Putamen (tissue), 1 donor: ENCODE measurements around the gene TSPYL4.

Source experiments
- DNase-seq: peaks from one replicate; pipeline ENCODE4 v3.0.0-alpha.2; 2016; ENCODE audit warnings: low spot score

Gene TSPYL4

DNA sequence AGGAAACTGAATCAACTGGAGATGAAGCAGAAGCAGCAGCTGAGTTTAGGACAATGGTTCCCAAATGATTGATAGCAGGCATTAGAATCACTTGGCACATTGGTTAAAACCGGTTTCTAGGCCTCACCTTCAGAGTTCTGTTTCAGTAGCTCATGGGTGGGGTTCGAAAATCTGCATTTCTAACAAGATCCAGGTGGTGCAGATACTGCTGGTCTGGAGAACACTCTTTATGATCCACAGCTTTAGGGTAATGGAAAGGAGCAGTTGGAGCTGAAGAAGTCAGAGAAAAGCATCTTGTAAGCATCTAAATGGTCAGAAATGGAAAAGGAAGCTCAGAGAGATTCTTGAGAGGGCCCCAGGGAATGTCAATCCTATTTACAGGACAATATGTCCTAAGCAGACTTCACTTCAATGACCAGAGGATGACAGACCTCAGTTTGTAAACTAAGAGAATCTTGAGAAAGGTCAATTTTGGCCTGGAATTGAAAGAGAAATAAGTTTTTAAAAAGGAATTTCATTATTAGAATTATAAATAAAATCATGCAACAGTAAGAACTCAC lies 17.4 kb upstream of the TSPYL4 start:
- no peak for DNase-seq

DNA sequence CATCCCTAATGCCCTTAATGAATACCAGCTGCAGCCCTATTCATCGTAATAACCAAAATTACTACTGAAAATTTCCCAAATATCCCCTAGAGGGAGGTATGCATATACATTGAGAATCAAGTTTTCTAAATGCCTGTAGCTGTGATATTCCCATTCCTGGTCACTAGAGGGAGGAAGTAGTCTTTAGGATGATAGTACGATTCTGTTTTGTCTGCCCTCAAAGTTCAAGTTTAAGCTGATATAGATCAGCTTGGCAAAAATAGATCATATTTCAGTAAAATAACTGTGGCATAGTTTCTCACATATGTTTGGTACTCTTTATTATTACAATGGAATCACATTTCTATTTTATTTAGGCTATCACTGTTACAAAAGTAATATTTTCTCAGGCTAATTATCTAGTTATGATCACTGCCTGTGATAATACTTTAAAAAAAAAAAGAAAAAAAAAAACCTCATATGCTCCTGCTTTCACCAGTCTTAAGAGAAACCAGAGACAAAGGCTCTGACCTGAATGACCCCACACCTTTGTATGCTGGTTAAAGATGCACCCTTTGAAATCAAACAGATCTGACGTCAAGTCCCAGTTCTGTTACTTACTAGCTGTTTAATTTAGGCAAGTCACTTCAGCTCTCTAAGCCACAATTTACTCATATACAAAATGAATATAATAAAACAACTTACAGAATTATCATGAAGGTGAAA lies 14.9 kb upstream of the TSPYL4 start:
- DNase-seq: no peak

DNA sequence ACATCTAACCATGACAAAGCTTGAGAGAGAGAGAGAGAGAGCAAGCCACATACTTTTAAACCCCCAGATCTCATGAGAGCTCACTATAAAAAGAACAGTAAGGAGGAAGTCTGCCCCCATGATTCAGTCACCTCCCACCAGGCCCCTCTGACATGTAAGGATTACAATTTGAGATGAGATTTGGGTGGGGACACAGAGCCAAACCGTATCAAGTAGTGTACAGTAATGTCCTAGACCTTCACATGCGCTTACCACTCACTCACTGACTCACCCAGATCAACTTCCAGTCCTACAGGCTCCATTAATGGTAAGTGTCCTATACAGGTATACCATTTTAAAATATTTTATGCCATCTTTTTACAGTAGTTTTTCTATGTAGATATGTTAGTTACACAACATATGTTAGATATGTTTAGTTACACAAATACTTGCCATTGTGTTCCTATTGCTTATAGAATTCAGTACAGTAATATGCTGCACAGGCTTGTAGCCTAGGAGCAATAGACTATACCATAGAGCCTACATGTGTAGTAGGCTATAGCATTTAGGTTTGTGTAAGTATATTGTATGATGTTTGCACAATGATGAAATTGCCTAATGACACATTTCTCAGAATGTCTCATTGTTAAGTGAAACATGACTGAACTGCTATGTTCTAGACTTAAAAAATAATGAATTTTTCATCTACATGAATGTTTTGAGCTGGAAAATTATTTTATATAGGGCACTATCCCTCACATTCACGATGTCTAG lies 14.1 kb upstream of the TSPYL4 start:
- DNase-seq: no peak

DNA sequence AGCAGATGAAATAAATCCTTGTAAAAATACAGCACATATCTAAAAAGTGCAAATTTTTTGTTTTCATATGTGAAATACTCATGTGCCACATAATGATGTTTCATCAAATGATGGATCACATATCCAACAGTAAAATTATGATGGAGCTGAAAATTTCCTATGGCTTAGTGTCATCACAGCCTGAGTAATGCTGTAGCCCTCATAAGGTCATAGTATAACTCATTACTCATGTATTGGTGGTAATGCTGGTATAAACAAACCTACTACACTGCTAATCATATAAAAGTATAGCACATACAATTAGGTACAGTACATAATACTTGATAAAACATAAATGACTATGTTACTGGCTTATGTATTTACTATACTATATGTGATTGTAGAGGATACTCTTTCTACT lies 12.9 kb upstream of the TSPYL4 start:
- DNase-seq: no peak

DNA sequence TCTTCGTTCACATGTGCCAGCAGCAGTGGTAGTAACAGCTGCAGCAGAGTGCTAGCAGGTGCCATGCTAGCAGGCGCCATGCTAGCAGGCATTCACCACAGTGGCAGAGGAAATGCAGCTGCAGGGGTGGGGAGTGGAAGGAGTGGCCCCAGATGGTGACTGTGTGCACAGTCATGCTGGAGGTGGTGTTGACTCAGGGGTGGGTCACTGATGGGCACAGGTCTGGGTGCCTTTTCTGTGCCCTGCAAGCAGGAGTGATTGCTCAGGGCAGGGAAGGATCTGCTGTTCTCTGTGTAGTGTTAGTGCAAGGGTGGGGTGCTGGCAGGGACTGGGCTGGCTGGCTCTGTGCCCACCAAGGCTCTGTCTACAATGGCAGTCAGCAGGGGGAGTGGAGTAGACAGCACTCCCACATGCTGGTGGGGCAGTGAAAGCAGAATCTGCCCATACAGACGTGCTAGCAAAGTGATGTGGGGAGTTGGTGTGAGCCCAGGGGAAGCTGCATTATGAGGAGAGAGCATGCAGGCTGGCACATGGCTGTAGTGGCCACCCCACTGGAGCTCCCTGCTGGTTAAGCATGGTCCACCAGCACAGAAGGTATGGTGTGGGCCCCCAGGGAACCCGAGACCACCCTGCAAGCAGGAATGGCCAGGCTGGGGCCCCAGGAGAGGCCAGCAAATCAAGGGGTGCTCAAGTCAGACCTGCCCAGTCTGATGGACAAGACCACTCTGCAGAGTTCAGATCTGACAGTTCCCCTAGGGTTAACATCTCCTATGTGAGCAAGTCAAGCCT lies 11.4 kb upstream of the TSPYL4 start:
- no peak for DNase-seq

DNA sequence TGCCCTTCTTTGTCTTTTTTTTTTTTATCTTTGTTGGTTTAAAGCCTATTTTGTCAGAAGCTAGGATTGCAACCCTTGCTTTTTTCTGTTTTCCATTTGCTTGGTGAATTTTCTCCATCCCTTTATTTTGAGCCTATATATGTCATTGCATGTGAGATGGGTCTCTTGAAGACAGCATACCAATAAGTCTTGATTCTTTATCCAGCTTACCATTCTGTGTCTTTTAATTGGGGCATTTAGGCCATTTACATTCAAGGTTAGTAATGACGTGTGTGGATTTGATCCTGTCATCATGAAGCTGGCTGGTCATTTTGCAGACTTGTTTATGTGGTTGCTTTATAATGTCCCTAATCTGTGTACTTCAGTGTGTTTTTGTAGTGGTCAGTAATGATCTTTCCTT lies 9.5 kb upstream of the TSPYL4 start:
- DNase-seq: no peak

DNA sequence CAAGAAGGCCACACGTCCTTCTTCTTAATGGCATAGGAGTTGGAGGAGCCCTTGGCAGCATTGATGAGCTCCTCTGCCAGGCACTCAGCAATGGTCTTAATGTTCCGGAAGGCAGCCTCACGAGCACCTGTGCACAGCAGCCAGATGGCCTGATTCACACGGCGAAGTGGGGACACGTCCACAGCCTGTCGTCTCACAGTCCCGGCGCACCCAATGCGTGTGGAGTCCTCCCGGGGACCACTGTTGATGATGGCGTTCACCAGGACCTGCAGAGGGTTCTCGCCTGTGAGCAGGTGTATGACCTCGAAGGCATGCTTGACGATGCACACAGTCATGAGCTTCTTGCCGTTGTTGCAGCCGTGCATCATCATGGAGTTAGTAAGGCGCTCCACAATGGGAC lies 4.6 kb upstream of the TSPYL4 start:
- no peak for DNase-seq

DNA sequence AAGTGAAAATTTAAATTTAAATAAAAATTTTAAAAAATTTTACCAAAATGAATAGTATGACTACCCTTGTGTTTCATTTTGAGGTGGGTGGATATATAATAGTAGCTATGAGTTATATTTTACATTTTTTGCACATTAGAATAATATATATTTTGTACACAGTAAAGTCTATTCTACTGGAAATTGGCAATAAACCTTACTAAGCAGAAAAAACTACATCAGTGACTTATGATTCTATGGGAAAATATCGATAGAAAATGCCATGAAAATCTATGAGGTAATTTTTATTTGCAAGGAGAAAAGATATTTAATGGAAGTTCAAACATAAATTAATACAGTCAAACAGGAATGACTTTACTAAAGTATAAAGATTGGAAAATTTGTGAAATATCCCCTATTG lies 2.8 kb upstream of the TSPYL4 start:
- no peak for DNase-seq

DNA sequence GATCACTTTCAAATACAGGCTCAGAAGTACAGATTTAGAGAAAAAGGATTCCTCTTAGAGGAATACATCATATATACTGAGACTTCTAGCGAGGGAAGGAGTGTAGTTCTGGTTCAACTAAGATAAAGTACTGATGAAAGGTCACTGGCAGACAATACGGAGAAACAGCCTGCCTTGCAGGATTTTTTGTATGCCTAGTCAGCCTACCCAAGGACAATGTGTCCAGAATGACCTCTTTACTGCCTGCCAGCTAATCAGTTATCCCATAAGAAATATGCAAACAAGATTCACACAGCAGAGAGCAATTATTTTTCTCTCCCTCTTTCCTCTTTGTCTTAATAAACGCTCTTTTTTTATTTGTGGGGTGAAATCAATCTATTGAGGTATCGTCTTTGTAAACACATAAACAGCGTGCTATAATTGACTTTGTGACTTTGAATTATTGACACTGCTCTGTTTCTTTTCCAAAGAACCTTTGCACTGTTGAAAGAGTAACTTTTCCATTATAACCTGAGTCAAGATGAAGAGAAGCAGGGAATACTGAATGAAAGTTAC lies 1.4 kb upstream of the TSPYL4 start:
- DNase-seq: no peak

DNA sequence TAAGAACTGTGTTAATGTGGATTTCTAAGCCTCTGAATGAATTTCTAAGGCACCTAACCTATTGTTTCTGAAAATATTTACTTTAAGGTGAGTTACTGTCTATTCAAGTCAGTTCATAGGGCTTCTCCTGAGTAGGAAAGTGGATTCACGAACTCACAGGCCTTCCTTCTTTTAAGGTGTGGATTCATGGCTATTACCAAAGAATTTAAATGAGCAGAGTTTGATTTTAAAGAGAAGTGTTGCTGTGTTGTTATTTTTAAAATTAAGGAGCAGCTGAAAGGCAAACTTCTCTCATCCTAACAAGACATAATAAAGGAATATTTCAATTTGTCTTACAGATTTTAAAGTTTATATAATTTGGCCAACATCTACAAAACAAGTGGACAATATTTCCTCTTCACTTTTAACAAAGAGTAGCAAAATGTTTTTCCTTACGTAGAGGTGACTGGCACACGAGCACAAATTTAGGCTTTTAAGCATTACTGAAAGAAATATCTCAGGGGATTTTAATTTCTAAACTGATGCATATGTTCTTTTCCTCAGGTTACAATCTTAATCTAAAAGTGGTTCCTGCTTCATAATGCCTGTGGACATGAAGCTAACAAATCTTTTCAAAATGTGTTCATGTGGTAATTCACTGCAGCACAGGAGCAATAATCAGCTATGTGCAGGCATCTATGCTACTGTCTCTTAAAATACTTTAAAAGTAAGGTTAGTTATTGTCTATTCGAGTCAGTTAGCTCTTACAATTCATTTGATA lies 602 bp upstream of the TSPYL4 start:
- no peak for DNase-seq

DNA sequence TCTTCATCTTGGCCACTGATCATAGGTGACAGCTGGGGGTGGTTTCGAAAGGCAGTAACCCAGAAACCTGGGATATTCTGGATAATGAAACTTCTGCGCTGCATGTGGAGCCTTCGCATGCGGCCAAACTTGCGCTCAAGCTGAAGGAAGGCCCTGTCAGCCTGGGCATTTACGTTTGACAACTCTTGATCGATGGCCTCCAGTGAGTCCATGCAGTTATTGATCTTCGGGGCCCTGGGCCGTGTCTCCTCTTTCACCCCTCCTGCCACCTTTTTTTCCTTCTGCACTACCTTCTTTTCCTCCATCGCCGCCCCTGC lies 729 bp downstream of the TSPYL4 start:
- DNase-seq: no peak

DNA sequence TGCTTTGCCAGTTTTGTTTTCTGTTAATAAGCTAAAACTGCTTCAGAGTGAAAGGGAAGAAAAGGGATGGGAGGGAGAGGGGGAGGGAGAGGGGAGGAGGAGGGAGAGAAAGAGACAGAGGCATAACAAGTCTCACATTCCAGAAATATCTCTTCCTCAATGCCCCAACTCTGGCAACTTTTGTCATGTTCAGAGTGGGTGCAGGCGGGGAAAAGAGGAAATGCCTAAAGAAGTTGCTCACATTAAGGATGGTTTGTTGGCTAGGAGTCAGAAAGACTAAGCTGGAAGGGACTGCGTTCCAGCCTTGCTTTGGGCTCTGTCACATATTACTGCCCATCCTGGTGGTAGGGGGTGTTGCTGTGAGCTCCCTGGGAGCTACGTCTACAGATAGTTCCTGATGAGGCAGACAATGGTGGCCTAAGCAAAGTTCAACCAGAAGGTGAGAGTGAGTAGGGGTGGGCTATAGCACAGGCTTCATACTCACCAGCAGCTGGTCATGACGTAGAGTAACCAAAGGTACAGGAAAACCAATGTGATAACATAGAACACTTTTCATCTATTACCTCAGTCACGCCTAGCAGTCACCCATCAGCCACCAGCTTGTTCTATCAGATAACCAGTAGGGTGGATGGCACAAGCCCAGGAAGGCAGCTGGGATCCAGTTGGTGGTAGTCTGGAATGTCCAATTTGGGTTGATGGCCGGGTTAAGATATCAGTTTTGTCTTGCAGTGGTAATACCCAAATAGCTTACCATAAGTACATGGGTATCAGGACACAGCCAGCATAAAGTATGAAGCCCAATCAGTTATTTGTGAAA lies 2.1 kb downstream of the TSPYL4 start:
- DNase-seq: no peak

DNA sequence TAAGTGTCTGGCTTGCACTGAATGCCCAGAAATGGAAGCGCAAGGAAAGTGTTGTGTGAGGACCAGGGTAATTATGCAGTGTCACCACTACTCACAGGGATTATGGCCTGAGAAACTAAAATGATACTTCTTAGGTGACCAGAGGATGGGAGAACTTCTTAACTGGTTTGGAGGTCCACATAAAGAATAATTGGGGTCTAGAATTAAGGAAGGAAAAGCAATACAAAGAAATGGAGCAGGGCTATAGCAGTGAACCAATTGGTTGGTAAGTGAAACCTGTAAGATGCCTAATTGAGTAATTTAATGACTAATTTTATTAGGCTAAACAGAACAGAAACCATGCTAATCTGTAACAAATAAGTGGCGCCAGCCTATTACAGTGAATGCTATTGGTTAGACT lies 5.3 kb downstream of the TSPYL4 start:
- no peak for DNase-seq

DNA sequence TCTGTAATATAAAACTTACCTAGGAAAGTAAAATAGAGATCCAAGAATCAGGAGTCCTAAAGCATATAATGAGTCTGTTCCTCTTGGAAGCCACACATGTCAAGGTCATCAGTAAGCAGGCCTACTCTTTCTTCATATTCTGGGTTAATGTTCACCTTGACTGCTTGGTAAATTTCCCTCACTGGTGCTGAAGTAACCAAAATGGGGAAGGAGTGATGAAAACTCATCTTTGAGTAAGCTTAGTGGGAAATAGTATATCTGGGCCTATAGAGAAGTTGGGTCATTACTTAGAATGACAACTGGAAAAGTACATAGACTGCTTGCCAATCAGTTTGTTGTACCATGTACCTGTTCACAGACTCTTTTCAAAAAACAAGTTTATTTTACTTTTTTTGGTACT lies 6.6 kb downstream of the TSPYL4 start:
- DNase-seq: no peak

DNA sequence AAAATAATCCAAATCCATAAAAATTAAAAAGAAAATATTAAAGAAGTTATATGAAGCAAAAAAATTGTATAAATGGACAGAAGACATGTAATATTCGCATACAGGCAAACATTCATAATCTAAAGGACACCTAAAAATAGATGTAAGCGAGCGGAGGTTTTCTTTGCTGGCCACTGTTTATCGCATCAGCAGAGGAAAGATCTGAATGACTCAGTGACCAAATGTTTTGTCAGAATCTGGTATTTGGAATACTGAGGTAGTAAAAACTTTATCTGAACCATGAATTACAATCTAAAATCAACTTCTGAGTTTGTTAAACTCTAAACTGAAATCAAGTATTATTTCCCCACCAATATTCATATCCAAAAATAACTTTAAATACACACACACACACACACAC lies 7.8 kb downstream of the TSPYL4 start:
- DNase-seq: no peak

DNA sequence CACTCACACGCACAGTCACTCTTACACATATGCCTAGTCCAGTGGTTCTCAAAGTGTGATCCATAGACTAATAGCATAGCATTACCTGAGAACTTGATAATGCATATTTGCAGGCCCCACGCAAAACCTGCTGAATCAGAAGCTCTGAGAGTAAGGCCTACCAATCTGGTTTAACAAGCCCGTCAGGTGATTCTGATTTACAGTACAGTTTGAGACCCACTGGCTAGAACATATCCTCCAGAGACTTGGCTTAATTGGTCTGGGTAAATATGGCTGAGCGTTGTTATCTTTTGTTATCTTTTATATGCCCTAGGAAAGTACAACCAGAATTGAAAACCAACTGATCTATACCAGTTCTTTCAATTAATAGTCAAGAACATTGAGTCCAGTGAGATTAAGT lies 9.6 kb downstream of the TSPYL4 start:
- DNase-seq: no peak

DNA sequence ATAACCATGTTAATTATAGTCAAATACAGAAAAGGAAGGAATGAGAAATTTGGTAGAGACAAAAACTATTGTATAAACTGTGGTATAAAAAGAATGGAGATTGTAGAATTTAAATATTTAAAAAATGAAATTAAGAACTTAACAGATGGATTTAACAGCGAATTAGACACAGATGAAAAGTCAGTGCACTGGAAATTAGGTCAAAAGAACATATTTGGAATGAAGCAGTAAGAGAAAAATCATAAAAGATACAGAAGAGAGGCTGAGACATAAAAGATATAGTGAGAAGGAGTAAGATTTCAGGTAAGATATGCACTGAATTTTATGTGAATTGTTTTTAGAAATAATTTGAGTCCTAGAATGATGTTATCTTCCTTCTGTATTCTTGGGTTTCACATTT lies 14.0 kb downstream of the TSPYL4 start:
- no peak for DNase-seq

DNA sequence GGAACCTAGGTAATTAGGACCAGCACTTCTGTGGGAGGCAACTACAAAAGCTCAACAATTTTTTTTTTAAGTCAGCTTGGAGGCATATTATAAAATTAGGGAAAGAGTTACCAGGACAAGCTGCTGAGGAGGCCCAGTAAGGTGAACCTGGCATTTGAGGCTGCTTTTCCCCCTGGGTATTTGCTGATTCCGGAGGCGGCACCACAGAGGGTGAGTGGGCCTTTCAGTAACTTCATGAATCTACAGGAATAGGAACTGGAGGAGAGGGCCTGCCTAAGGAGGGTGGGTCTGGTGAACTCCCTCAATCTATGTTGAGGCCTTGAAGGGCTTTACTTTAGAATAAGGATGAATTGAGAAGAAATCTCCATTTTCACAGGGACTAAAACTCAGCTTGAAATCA lies 14.6 kb downstream of the TSPYL4 start:
- no peak for DNase-seq

DNA sequence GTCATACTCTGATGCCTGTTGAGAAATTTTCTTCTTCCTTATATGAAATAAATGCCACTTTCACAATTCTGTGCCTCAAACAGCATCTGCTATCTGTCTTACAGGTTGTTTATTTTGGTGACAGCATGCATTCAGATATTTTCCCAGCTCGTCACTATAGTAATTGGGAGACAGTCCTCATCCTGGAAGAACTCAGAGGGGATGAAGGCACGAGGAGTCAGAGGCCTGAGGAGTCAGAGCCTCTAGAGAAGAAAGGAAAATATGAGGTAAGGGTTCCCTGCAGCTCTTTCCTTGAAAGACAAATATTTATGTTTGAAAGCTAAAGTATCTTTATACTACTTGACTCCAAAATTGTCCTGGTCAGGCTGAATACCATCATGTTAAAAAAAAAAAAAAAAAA lies 15.8 kb downstream of the TSPYL4 start:
- no peak for DNase-seq

DNA sequence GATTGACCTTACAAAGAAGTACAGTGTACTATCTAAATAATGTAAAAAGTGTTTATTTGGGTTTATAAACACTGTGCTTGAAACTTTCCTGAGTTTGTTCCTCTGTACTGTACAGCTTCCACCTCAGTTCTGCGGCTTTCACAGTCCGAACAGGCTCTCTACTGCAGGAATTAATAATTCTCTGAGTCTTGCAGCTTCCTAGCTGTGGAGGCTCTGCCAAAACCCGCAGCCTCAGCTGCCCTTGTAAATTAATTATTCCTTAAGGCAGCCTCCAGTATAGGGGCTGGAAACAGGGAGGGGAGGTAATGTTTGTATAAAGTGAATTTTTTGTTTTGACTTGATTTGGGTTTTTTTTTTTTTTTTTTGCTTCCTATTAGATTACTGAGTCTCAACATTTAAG lies 19.2 kb downstream of the TSPYL4 start:
- DNase-seq: no peak

DNA sequence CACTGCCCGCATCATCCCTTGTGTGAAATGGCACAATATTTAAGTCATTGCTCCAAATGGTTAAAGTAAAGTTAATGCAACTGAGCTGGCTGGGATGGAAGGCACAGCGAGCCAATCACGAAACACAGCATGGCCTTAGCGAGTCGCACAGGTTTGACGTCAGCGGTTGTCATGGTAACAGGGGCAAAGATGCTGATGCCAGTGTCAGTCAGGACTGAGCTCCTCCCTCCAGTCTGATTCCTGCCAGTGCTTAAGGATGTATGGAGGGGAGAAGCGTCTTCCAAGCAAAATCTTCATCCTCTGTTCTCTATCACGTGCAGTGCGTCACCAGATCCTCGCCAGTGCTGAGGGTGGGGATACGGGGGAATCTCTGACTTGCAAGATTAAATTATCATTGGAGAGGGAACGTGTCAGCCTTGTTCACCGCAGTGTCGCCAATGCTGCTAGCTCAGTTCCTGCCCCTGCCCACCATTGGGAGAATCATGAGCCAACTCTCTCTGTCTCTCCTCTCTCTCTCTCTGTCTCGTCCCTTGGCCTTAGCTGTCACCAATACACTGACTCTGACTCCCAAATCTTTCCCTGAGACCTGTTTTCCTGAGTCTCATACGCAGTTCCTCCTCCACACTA lies 24.5 kb downstream of the TSPYL4 start:
- DNase-seq: peak; percentile 97
